ENCODE results near the gene LINC01488.

LINC01488 gene

GRCh38 chr11:69485337-69486041 is 4.0 kb downstream of the LINC01488 start:
- DNase-seq (ENCODE audit: low read depth), result no peak
- TF ChIP-seq, protein P1, sequence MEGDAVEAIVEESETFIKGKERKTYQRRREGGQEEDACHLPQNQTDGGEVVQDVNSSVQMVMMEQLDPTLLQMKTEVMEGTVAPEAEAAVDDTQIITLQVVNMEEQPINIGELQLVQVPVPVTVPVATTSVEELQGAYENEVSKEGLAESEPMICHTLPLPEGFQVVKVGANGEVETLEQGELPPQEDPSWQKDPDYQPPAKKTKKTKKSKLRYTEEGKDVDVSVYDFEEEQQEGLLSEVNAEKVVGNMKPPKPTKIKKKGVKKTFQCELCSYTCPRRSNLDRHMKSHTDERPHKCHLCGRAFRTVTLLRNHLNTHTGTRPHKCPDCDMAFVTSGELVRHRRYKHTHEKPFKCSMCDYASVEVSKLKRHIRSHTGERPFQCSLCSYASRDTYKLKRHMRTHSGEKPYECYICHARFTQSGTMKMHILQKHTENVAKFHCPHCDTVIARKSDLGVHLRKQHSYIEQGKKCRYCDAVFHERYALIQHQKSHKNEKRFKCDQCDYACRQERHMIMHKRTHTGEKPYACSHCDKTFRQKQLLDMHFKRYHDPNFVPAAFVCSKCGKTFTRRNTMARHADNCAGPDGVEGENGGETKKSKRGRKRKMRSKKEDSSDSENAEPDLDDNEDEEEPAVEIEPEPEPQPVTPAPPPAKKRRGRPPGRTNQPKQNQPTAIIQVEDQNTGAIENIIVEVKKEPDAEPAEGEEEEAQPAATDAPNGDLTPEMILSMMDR (IDR thresholded peaks at IDR 0.05; ENCODE audit: insufficient read depth, low read depth, low read length, missing control alignments), result no peak
- H3K4me3 ChIP-seq (ENCODE audit: low read depth, low read length), result no peak overlapping the region

DNA sequence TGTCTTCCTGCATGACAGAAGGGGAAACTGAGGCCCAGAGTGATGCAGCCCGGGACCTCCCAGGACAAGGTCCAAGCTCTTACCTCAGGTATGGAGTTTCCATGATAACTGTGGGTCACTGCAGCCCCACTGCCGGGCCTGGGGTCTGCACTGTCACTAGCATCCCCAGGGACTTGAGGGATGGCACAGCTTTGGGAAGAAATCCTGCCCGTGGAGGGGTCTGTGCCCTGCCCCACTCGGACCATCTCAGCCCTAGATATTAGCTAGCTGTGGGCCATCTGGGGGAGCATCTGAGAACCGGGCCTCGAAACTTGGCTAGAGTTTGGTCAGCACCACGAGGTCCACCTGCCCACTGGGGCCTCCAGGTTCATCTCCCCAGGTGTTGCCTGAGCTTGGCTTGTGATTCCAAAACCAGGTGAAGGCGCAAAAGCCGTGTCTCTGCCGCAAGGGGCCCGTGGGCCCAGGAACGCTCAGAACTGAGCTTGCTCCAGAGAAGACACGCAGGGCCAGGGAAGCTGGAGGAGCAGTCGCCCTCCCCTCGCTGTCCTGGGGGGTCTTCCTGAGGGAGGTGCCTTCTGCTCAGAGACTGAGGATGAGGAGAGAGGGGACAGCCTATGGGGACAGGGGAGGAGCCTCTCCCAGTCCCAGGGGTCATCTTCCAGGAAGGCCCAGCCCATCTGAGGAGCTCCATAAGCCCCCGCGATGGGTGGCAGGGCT is 4.8 kb downstream of the LINC01488 start:
- TF ChIP-seq, protein P1 (IDR thresholded peaks at IDR 0.05; ENCODE audit: insufficient read depth, low read depth, low read length, missing control alignments), result no peak
- no peak overlapping the region for H3K4me3 ChIP-seq (ENCODE audit: low read depth, low read length)
- no peak for DNase-seq (ENCODE audit: low read depth)

- TF ChIP-seq, protein P1 (IDR thresholded peaks at IDR 0.05; ENCODE audit: insufficient read depth, low read depth, low read length, missing control alignments), result no peak
- no peak overlapping the region for H3K4me3 ChIP-seq (ENCODE audit: low read depth, low read length)
- no peak for DNase-seq (ENCODE audit: low read depth)
These were observed 5.4 kb downstream of the LINC01488 start for GRCh38 chr11:69486773-69487291.

- DNase-seq (ENCODE audit: low read depth), result no peak
- H3K4me3 ChIP-seq (ENCODE audit: low read depth, low read length), result no peak overlapping the region
- TF ChIP-seq, protein P1 (IDR thresholded peaks at IDR 0.05; ENCODE audit: insufficient read depth, low read depth, low read length, missing control alignments), result no peak
These were observed 5.9 kb downstream of the LINC01488 start for GRCh38 chr11:69487391-69487790.

GRCh38 chr11:69487849-69488542 is 6.5 kb downstream of the LINC01488 start:
- H3K4me3 ChIP-seq (ENCODE audit: low read depth, low read length), result no peak overlapping the region
- TF ChIP-seq, protein P1 (IDR thresholded peaks at IDR 0.05; ENCODE audit: insufficient read depth, low read depth, low read length, missing control alignments), result no peak
- no peak for DNase-seq (ENCODE audit: low read depth)

DNA sequence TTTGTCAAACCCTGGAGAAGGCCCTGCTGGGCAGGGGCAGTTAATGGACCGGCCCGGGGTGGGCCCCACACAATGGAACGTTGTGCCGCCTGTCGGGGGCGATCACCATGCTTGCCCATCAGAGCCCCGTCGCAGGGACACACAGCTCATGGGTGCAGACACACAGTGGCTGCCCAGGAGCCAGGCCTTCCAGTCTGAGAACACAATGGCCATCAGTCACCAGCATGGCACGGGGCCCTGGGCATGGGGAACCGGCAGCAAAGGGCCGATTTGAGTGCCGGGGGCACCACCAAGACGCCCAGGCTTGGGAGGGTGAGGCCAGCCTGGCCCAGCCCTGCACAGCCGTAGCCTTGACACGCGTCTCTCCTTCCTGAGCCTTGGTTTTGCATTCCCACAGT is 7.1 kb downstream of the LINC01488 start:
- TF ChIP-seq, protein P1 (IDR thresholded peaks at IDR 0.05; ENCODE audit: insufficient read depth, low read depth, low read length, missing control alignments), result no peak
- DNase-seq (ENCODE audit: low read depth), result no peak
- H3K4me3 ChIP-seq (ENCODE audit: low read depth, low read length), result no peak overlapping the region

Measured in GM12865 (cell line).